ENCODE measurements around the gene ZNF467.

Gene ZNF467

GRCh38 chr7:149801002-149801566 lies 27.7 kb upstream of the ZNF467 start:
- in situ Hi-C loops (cut with HindIII; ENCODE audit: low sequenced_read_pairs) = no loop called here
- TF ChIP-seq CTCF (IDR thresholded peaks at IDR 0.05; ENCODE audit: low read depth, low read length, missing control alignments) = no peak
- H3K4me3 ChIP-seq (ENCODE audit: low read depth, low read length) = no peak overlapping the region
- DNase-seq (ENCODE audit: low read depth) = no peak

- TF ChIP-seq CTCF (IDR thresholded peaks at IDR 0.05; ENCODE audit: low read depth, low read length, missing control alignments) = no peak
- no peak for DNase-seq (ENCODE audit: low read depth)
- in situ Hi-C loops (cut with HindIII; ENCODE audit: low sequenced_read_pairs) = no loop called here
- H3K4me3 ChIP-seq (ENCODE audit: low read depth, low read length) = no peak overlapping the region
Measured at GRCh38 chr7:149800169-149800555, 26.8 kb upstream of the ZNF467 start.

- no peak for TF ChIP-seq CTCF (IDR thresholded peaks at IDR 0.05; ENCODE audit: low read depth, low read length, missing control alignments)
- in situ Hi-C loops (cut with HindIII; ENCODE audit: low sequenced_read_pairs) = no loop called here
- no peak overlapping the region for H3K4me3 ChIP-seq (ENCODE audit: low read depth, low read length)
- no peak for DNase-seq (ENCODE audit: low read depth)
Measured at GRCh38 chr7:149799397-149800168, 26.2 kb upstream of the ZNF467 start.

GRCh38 chr7:149797771-149798170 lies 24.4 kb upstream of the ZNF467 start:
- in situ Hi-C loops (cut with HindIII; ENCODE audit: low sequenced_read_pairs) = no loop called here
- no peak for DNase-seq (ENCODE audit: low read depth)
- no peak overlapping the region for H3K4me3 ChIP-seq (ENCODE audit: low read depth, low read length)
- TF ChIP-seq CTCF (IDR thresholded peaks at IDR 0.05; ENCODE audit: low read depth, low read length, missing control alignments) = no peak

GRCh38 chr7:149796287-149796860 lies 23.0 kb upstream of the ZNF467 start:
- no peak overlapping the region for H3K4me3 ChIP-seq (ENCODE audit: low read depth, low read length)

GRCh38 chr7:149795126-149795525 lies 21.7 kb upstream of the ZNF467 start:
- DNase-seq (ENCODE audit: low read depth) = no peak
- TF ChIP-seq CTCF (IDR thresholded peaks at IDR 0.05; ENCODE audit: low read depth, low read length, missing control alignments) = no peak
- H3K4me3 ChIP-seq (ENCODE audit: low read depth, low read length) = no peak overlapping the region
- in situ Hi-C loops (cut with HindIII; ENCODE audit: low sequenced_read_pairs) = no loop called here

More at GRCh38 chr7:149796287-149796860, 23.0 kb upstream of the ZNF467 start:
- TF ChIP-seq CTCF (IDR thresholded peaks at IDR 0.05; ENCODE audit: low read depth, low read length, missing control alignments) = no peak
- no peak for DNase-seq (ENCODE audit: low read depth)
- in situ Hi-C loops (cut with HindIII; ENCODE audit: low sequenced_read_pairs) = no loop called here
